Gastrocnemius medialis (tissue), 4 donors: ENCODE results near the gene NT5C1A. TPM values are rescaled to one million over a fixed set of nuclear protein-coding genes. Genes with fewer than 3 reads are reported as not detected.
A peak's percentile ranks its signal among the peaks of the same experiment; 100 is the strongest.

Experiments used
- ATAC-seq, 2 donors: fragments of 150-250 bp; one replicate each; pipeline ENCODE4 v1.9.1; 2016
- DNase-seq, 2 donors: peaks; one replicate each; pipeline ENCODE4 v3.0.0-alpha.2; 2019
- H3K27ac ChIP-seq, 4 donors: fragments of 200-600 bp; sonication (generic); 1 replicate in 1 of 4; 2 replicates in 3 of 4; pipeline ENCODE4 v1.5.1; 2016 to 2018; ENCODE audit warnings: mild to moderate bottlenecking in 2 of 4, moderate library complexity in 1 of 4
- H3K27me3 ChIP-seq, 3 donors: fragments of 200-600 bp; sonication (generic) in 2 of 3; 1 replicate in 1 of 3; 2 replicates in 2 of 3; pipeline versions ENCODE4 v1.5.1 to v1.6.0; 2016 to 2019; ENCODE audit warnings: mild to moderate bottlenecking in 1 of 3, moderate library complexity in 1 of 3
- H3K36me3 ChIP-seq, 2 donors: fragments of 200-600 bp; sonication (generic) in 1 of 2; one replicate each; pipeline ENCODE4 v1.5.1; 2017 to 2018
- H3K4me1 ChIP-seq, 2 donors: fragments of 200-600 bp; sonication (generic) in 1 of 2; one replicate each; pipeline ENCODE4 v1.5.1; 2016 to 2017; ENCODE audit warnings: mild to moderate bottlenecking in 2 of 2
- H3K4me3 ChIP-seq, 4 donors: fragments of 200-600 bp; sonication (generic) in 3 of 4; 1 replicate in 1 of 4; 2 replicates in 3 of 4; pipeline ENCODE4 v1.5.1; 2016 to 2019; ENCODE audit warnings: mild to moderate bottlenecking in 2 of 4
- H3K9me3 ChIP-seq, 3 donors: fragments of 200-600 bp; sonication (generic) in 2 of 3; 1 replicate in 1 of 3; 2 replicates in 2 of 3; pipeline ENCODE4 v1.5.1; 2016 to 2019
- CTCF ChIP-seq, 5 experiments: fragments of 450-650 bp in 3 of 5; fragments of 200-600 bp in 2 of 5; sonication (generic) in 2 of 5; IDR thresholded peaks in 4 of 5; conservative IDR thresholded peaks in 1 of 5; 1 replicate in 4 of 5; 2 replicates in 1 of 5; pipeline ENCODE4 v1.5.1; 2016 to 2019; ENCODE audit warnings: antibody characterized with exemption in 5 of 5, mild to moderate bottlenecking in 3 of 5, moderate library complexity in 3 of 5
- POLR2A ChIP-seq, 2 donors: fragments of 450-650 bp; IDR thresholded peaks; one replicate each; pipeline ENCODE4 v1.6.1; 2017; ENCODE audit warnings: antibody characterized with exemption in 2 of 2, mild to moderate bottlenecking in 2 of 2, moderate library complexity in 2 of 2
- in situ Hi-C, 4 donors: fragments of 200-750 bp; cut with MboI; loops; one replicate each; pipeline versions ENCODE4 v1.15.0 to v1.8.0; 2017; ENCODE audit warnings: low sequenced_read_pairs in 4 of 4
- intact Hi-C: fragments of 100-400 bp; cut with DNase I; formaldehyde crosslinking; loops from one replicate; pipeline ENCODE4 v1.15.1; 2023; ENCODE audit warnings: low total_unique reads
- total RNA-seq, 4 donors: library from RNA; depleted of rRNA; stranded (reverse); fragments of >200 nt; gene quantifications; one replicate each; pipeline versions ENCODE4 v1.1.0 to v1.2.3, GENCODE V29; 2016

The NT5C1A gene
- total RNA-seq, 4 donors from 2014 or later, result 10.8 to 85.5 (median 59.9) TPM

DNA sequence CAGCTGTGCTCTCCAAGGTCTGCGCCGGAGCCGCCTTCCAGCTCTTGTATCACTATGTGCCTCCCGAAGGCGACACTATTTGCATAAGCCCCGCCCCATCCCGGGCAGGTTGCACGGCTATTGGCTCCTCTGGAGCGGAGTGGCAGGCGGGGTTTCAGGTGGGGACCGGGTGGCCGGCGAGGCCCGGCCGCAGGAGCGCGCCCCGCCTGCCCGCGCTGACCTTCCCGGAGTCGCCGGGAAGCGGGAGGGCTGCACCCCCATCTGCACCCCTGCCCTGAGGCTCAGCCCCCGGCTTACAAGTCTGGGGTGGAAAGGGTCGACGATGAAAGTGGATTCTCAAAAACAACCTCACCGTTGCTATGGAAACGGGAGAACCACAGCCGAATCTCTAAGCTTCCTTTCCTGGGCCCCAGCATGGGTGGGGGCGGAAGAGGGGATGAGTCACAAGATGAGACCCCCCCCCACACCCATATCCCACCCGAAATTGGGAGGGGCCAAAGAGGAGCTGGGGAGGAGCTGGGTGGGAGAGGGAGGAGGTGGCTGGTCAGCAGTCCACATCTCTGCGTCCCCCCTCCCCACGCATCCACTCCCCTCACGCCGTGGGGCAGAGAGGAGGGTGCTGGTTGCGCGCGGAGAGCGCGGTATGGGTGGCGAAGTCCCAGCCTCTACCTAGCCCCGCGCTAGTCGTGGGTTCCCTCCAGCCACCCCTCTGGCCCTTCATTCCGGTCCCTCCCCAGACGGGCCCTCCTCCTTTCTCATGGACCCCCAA is 19.7 kb upstream of the NT5C1A start, which contains the start of gene HPCAL4:
TSS of gene HPCAL4 (minus strand) at position 51 of the 769 bp plus-strand sequence. CDS start 6,830 bp downstream, outside the sequence.
- Histone ChIP-seq H3K36me3 (no peaks in the 10 kb centered on the region), H3K4me1 (peaks cover 40 to 44% of the 10 kb centered on the region in 2 donors), H3K4me3 (peak within 1 kb of the TSS; percentile 47 to 60 (median 51)), H3K27ac (peak within 1 kb of the TSS in 3 of 4 donors; percentile 39 to 99 (median 91)), H3K9me3 (no peaks in the 10 kb centered on the region), H3K27me3 (peaks cover 0 to 3% (median 0%) of the 10 kb centered on the region in 3 donors)
- intact Hi-C loops, result loop anchor here (1.0 kb wide), 1 partner anchor 14 kb away; no protein-coding TSS in a partner anchor
- DNase-seq, result peak; percentile 91 to 95
- TF ChIP-seq POLR2A (IDR thresholded peaks at IDR 0.05) (peak; percentile 80 to 89), CTCF (IDR thresholded peaks at IDR 0.05 in 4 of 5, conservative IDR thresholded peaks at IDR 0.05 in 1 of 5) (no peak)
- in situ Hi-C loops, result no loop called here
- ATAC-seq, result peak; percentile 62 to 66

- H3K36me3 ChIP-seq, result no peaks in the 10 kb centered on the region
- H3K4me1 ChIP-seq, result peaks cover 40 to 42% of the 10 kb centered on the region in 2 donors
- H3K27ac ChIP-seq, result peak overlapping the region in 3 of 4 donors; percentile 22 to 99 (median 26)
- TF ChIP-seq POLR2A (IDR thresholded peaks at IDR 0.05), result no peak
- TF ChIP-seq CTCF (IDR thresholded peaks at IDR 0.05 in 4 of 5, conservative IDR thresholded peaks at IDR 0.05 in 1 of 5), result no peak
- in situ Hi-C loops, result no loop called here
- H3K4me3 ChIP-seq, result peak overlapping the region; percentile 47 to 60 (median 51)
- DNase-seq (no peak), ATAC-seq (no peak)
- intact Hi-C loops, result loop anchor here (1.0 kb wide), 1 partner anchor 14 kb away; no protein-coding TSS in a partner anchor
- H3K27me3 ChIP-seq, result peaks cover 0 to 3% (median 0%) of the 10 kb centered on the region in 3 donors
- no peaks in the 10 kb centered on the region for H3K9me3 ChIP-seq
Observed at GRCh38 chr1:39690794-39691382, 19.0 kb upstream of the NT5C1A start.

- intact Hi-C loops, result no loop called here
- Histone ChIP-seq H3K9me3 (no peaks in the 10 kb centered on the region), H3K27ac (no peak overlapping the region), H3K4me1 (peaks cover 34 to 36% of the 10 kb centered on the region in 2 donors), H3K27me3 (peaks cover 0 to 4% (median 0%) of the 10 kb centered on the region in 3 donors), H3K4me3 (no peak overlapping the region), H3K36me3 (no peaks in the 10 kb centered on the region)
- in situ Hi-C loops, result no loop called here
- no peak for ATAC-seq
- DNase-seq, result no peak
- TF ChIP-seq CTCF (IDR thresholded peaks at IDR 0.05 in 4 of 5, conservative IDR thresholded peaks at IDR 0.05 in 1 of 5), result no peak
- no peak for TF ChIP-seq POLR2A (IDR thresholded peaks at IDR 0.05)
Observed at GRCh38 chr1:39690225-39690624, 18.3 kb upstream of the NT5C1A start.

- peaks cover 0 to 7% (median 0%) of the 10 kb centered on the region in 3 donors for H3K27me3 ChIP-seq
- DNase-seq (no peak), ATAC-seq (no peak)
- no peak overlapping the region for H3K4me3 ChIP-seq
- TF ChIP-seq CTCF (IDR thresholded peaks at IDR 0.05 in 4 of 5, conservative IDR thresholded peaks at IDR 0.05 in 1 of 5) (no peak), POLR2A (IDR thresholded peaks at IDR 0.05) (no peak)
- no peaks in the 10 kb centered on the region for H3K9me3 ChIP-seq
- H3K36me3 ChIP-seq, result no peaks in the 10 kb centered on the region
- H3K27ac ChIP-seq, result no peak overlapping the region
- intact Hi-C loops, result no loop called here
- H3K4me1 ChIP-seq, result peaks cover 28 to 30% of the 10 kb centered on the region in 2 donors
- in situ Hi-C loops, result no loop called here
Observed at GRCh38 chr1:39689635-39690034, 17.7 kb upstream of the NT5C1A start.
